Measurements from ENCODE around the gene KLHL6. TPM values are rescaled to one million over a fixed set of nuclear protein-coding genes. Genes with fewer than 3 reads are reported as not detected.
A peak's percentile ranks its signal among the peaks of the same experiment; 100 is the strongest.
"Not testable (repeated sequence)": the region's sequence is repeated elsewhere in the genome, so short reads cannot be mapped to it uniquely, and the experiment has no call there.

Gene KLHL6
- total RNA-seq, 1 donor from 2014 or later, result under 0.01 TPM

DNA sequence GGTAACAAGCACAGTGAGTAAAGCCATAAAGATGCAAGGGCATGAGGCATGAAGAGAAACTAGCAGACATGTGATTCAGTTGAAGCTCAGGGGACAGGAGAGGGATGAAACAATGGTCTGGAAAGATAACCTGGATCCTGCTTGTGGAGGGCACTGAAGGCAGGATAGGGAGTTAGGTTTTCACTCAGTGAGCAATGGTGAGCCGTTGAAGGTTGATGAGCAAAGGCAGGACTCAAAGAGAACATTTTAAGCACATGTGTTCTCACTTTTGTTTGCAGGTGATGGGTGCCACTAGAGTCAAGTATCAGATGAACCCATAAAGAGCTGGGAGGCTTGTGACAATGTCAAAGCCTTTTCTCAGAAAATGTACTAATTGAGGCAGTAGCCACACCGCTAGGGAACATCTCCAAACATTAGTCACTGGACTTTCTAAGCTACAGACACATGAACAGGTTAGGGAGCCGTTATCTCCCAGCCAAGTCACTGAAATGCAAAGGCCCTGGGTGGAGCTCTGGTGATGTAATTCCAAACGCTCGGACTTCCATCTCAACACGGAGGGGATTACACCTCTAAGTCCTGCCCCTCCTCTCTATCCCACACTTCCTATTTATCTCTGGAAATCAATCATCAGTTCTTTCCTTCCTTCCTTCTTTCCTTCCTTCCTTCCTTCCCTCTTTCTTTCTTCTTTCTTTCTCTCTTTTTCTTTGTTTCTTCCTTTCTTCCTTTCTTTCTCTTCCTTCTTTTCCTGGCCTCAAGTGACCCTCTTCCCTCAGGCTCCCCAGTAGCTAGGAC is 22.7 kb downstream of the KLHL6 start:
- DNase-seq (ENCODE audit: low read depth in 2 of 2), result no peak

- DNase-seq (ENCODE audit: low read depth in 2 of 2), result no peak
Observed at GRCh38 chr3:183529717-183530116, 25.8 kb downstream of the KLHL6 start.

DNA sequence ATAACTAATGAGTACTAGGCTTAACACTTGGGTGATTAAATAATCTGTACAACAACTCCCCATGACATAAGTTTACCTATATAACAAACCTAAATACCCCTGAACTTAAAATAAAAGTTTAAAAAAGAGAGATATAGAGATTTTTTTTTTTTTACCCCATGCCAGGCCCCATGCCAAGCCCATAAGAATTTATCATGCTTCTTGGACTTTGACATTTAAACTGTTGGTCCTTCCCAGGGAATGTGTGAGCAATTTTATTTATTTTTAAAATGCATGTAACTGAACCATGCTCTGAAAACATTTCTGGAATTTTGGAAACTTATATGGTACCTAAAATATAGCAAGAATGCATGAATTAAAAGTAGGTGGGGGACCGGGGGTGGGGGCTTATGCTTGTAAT is 26.3 kb downstream of the KLHL6 start:
- no peak for DNase-seq (ENCODE audit: low read depth in 2 of 2)

DNA sequence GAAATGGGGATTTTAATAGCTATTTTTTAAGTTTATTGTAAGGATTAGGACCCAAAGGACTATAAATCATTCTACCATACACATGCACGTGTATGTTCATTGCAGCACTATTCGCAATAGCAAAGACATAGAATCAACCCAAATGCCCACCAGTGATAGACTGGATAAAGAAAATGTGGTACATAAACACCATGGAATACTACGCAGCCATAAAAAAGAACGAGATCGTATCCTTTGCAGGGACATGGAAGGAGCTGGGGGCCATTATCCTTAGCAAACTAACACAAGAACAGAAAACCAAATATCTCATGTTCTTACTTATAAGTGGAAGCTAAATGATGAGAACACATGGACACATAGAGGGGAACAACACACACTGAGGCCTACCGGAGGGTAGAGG is 26.7 kb downstream of the KLHL6 start:
- DNase-seq (ENCODE audit: low read depth in 2 of 2), result not testable (repeated sequence)

- peak in 1 of 2 donors; percentile 16 for DNase-seq (ENCODE audit: low read depth in 2 of 2)
Observed at GRCh38 chr3:183527428-183528379, 27.8 kb downstream of the KLHL6 start.

DNA sequence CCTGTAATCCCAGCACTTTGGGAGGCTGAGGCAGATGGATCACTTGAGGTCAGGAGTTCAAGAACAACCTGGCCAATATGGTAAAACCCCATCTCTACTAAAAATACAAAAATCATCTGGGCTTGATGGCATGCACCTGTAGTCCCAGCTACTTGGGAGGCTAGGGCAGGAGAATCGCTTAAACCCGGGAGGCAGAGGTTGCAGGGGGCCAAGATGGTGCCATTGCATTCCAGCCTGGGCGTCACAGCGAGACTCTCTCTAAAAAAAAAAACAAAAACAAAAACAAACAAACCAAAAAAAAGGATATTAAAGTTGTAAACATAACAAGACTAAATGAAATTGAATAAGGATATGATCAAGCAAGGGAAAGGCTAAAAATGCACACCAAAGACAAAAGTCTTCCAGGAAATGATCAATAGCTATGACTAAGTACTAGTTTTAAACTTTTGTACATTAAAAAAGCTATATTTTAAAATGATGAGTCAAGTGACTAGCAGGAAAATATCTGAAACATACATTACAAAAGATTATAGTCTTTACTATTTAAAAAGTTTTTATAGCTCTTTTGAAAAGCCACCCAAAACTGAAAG is 28.6 kb downstream of the KLHL6 start:
- peak in 1 of 2 donors; percentile 32 for DNase-seq (ENCODE audit: low read depth in 2 of 2)

GRCh38 chr3:183524476-183524875 is 31.0 kb downstream of the KLHL6 start:
- peak; percentile 63 to 90 for DNase-seq (ENCODE audit: low read depth in 2 of 2)

DNA sequence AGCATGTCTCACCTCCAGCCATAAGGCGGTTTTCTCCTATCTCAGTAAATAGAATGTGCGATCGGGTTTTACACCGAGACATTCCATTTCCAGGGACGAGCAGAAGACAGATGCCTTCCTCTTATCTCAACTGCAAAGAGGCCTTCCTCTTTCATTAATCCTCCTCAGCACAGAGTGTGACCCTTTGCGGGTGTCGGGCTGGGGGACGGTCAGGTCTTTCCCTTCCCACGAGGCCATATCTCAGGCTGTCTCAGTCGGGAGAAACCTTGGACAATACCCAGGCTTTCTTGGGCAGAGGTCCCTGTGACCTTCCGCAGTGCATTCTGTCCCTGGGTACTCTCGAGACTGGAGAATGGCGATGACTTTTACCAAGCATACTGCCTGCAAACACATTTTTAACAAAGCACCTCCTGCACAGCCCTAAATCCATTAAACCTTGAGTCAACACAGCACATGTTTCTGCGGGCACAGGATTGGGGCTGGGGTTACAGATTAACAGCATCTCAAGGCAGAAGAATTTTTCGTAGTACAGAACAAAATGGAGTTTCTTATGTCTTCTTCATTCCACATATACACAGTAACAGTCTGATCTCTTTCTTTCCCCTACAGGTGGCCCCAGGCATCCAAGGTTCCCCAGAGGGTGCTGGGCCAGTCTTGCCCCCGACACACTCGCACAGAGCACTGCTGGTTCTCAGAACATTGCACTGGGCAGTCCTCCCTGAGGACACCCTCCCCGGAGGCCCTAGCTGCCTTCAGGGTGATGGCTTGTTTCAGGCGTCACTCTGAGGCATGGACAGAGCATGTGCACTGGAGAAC is 34.6 kb downstream of the KLHL6 start:
- DNase-seq (ENCODE audit: low read depth in 2 of 2), result not testable (repeated sequence)

GRCh38 chr3:183520295-183520694 is 35.2 kb downstream of the KLHL6 start:
- not testable (repeated sequence) for DNase-seq (ENCODE audit: low read depth in 2 of 2)

- no peak for DNase-seq (ENCODE audit: low read depth in 2 of 2)
Observed at GRCh38 chr3:183519891-183520290, 35.6 kb downstream of the KLHL6 start.

DNA sequence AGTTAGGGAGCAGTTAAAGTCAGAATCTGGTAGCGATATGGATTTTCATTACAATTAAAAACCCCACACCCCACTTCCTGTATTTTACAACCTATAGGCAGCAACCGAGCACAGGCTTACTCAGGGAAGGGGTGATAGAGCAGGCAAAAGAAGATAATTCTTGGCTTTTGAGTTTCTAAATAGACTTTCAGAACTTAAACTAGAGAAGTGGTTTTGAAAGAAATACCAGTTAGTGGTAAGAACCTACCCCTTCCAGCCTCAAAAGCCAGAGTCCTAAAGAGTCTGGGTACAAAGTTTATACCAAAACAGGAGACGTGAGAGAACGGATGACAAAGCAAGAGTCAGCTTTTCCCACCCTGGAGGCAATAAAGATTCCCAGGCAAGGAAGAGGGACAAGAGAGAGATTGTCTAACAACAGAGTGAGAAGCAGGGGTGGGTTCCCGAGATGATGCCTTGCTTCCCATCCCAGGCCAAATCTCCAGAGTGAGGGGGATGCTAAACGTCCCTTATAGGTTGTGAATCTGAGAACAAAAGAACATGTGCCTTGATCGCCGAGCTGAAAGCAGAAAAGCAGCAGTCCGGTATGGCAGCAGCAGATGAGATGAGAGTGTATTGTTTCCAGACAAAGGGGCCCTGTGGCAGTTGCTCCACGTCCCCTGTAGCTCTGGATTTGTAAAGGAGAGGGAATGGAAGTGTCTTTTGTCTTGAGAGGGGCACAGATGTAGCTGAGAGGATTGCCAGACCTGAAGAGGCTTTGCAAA is 36.8 kb downstream of the KLHL6 start:
- no peak for DNase-seq (ENCODE audit: low read depth in 2 of 2)

DNA sequence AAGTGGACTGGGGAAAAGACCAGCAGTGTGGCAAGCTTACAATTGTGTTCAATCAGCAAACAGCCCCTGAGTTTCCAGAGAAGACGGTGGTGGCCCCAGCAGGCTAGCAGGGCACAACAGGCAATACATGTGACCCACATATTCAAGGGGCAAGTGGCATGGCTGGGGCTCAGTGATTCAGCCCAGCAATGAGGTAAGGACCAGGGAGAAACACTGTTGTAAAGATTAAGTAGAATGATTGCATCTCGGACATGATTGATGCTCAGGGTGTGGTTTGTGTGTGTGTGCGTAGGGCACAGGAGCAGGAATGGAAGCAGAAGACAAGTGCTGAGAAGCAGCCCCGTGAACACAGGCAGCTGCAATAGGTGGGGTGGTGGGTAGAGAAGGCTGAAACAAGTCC is 37.9 kb downstream of the KLHL6 start:
- DNase-seq (ENCODE audit: low read depth in 2 of 2), result no peak

DNA sequence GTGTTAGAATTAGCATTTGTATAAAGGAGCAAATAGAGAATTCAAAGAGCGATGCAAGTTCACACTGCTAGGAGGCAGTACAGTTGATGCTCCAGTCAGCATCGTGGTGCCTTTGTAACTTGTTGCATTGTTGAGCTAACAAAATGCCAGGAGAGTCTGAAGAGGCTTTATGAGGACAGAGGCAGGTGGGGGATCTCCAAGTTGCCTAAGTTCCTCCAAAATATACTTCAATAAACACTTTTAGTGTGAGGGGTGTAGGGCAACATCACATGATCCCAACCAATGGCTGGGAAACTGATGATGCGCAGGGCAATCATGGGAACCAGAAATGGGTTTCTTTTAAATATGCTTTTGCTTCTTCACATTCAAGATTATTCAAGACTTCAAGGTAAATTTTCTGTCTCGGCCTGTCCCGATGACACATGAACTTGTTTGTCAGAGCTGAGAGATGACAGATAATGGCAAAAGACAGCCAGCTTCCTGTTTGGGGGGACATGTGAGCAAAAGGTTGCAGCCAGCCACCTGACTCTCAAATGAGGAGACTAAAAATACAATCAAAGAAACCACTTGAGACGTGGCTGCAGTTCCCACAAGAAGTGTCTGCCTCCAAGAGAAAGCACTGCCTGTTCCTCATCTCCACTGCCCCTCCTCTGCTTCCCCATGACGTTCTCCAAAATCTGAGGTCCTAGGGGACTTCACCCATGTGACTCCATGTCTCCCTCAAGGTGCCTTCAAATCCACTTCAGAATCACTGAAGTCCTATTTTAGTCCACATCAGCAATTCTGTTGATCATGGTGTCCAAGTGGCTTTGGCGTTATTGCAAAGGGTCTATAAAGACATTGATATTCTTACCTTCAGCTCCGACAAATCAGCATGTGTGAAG is 39.3 kb downstream of the KLHL6 start:
- DNase-seq (ENCODE audit: low read depth in 2 of 2), result peak in 1 of 2 donors; percentile 32

DNA sequence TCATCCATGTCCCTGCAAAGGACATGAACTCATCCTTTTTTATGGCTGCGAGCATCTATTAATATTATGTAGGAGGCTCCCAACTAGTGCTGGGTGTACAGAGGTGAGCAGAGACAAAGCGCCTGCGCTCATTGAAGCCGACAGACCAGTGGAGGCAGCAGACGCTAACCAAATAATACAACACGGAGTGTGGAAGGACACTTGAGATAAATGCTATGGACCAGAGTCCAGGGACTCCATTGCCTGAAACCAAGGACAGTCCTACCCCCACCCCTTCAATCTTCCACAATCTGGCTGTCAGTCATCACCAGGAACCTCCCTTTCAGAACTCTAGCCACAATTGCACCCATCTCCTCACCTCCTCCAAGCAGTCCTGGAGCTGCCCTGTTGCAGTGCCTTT is 41.5 kb downstream of the KLHL6 start:
- DNase-seq (ENCODE audit: low read depth in 2 of 2), result no peak

GRCh38 chr3:183513046-183513706 is 42.3 kb downstream of the KLHL6 start:
- DNase-seq (ENCODE audit: low read depth in 2 of 2), result peak; percentile 9 to 47

DNA sequence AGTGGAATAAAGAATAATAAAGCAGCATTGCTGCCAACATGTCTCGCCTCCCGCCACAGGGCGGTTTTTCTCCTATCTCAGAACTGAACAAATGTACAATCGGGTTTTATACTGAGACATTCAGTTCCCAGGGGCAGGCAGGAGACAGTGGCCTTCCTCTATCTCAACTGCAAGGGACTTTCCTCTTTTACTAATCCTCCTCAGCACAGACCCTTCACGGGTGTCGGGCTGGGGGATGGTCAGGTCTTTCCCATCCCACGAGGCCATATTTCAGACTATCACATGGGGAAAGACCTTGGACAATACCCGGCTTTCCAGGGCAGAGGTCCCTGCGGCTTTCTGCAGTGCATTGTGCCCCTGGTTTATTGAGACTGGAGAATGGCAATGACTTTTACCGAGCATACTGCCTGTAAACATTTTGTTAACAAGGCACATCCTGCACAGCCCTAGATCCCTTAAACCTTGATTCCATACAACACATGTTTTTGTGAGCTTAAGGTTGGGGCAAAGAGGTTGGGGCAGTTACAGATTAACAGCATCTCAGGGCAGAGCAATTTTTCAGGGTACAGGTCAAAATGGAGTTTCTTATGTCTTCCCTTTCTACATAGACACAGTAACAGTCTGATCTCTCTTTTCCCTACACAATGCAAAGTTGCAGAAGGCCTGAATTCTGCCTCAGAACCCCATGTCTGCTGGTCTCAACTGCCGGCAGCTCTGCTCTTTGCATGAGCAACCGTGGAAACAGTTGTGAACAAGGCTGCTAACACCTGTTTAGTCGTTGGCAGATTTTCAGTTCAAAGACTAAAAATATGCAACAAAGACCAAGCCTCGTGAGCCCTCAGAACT is 44.0 kb downstream of the KLHL6 start:
- not testable (repeated sequence) for DNase-seq (ENCODE audit: low read depth in 2 of 2)

DNA sequence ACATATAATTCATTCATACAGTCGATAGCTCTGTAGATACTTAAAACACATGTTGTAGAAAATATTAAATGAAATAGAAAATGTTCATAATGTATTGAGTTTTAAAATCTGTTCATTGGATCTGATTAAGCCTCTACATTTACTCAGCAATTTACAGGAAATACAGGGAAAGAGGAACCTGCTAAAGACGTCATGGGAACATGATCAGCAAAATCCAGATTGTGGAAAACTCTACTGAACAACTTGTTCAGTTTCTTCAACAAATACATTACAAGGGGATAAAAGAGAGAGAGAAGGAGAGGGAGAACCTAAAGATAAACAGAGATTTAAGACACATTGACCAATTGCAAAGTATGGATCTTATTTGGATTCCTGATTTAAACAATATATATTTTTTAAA is 46.7 kb downstream of the KLHL6 start:
- no peak for DNase-seq (ENCODE audit: low read depth in 2 of 2)

DNA sequence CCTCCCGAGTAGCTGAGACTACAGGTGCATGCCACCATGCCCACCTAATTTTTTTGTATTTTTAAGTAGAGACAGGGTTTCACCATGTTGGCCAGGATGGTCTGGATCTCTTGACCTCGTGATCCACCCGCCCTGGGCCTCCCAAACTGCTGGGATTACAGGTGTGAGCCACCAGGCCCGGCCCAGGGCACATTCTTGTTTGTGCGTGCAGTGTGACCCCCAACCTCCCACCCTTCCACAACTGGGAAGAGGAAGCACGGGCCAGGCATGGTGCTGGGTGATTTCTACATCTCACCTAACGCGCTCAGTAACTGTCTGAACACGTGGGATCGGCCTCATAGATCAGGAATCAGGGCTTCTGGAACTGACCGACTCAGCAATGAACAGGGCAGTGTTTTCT is 48.0 kb downstream of the KLHL6 start:
- DNase-seq (ENCODE audit: low read depth in 2 of 2), result no peak
